ENCODE data around the gene MTUS2. TPM values are rescaled to one million over a fixed set of nuclear protein-coding genes. Genes with fewer than 3 reads are reported as not detected.

Gene MTUS2
- total and polyA plus RNA-seq, 9 of the 15 experiments (the other 6 are each of a cell fraction or from before 2014, with no cell fraction given) = 0.01 to 0.28 (median 0.06) TPM; not detected in 1

DNA sequence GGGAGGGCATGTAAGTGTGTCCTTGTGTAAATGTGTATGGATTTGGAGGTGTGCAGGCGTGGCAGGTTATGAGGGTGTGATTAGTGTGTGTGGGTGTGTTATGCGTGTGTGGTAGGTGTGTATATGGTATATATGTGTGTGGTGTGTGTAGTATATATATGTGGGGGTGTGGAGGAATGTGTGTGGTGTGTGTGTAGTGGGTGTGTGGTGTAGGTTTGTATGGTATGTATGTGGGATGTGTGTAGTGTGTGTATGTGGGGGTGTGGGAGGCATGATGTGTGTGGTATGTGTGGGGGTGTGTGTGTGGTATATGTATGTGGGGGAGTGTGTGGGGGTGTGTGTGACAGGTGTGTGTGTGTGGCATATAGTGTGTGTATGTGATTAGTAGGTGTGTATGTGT, 671.1 kb downstream of the MTUS2 start:
- no peaks in the 10 kb centered on the region for H3K36me3 ChIP-seq (ENCODE audit: control insufficient read depth, insufficient read depth, low read length)
- no peaks in the 10 kb centered on the region for H4K20me1 ChIP-seq (replicated peaks; ENCODE audit: control insufficient read depth, insufficient read depth, low read length)
- ATAC-seq = no peak
- H3K79me2 ChIP-seq (ENCODE audit: control insufficient read depth, insufficient read depth, low read length) = no peaks in the 10 kb centered on the region
- H3K9ac ChIP-seq (ENCODE audit: insufficient read depth in 1 of 2, low read depth in 2 of 2, low read length in 2 of 2) = no peak overlapping the region
- in situ Hi-C loops (cut with MboI) (no loop called here), intact Hi-C loops (cut with micrococcal nuclease) (no loop called here)
- no peak overlapping the region for H3K4me3 ChIP-seq
- no peak for DNase-seq (ENCODE audit: extremely low read depth in 1 of 4, low spot score in 3 of 4)
- ChIA-PET POLR2A (no interaction called here), CTCF (ENCODE audit: low intra/inter-chr PET ratio) (no interaction called here)
- WGBS (ENCODE audit: insufficient coverage, low coverage, missing lambda C conversion rate) = 0% methylated on average over 2 of the region's 2 CpGs
- FAIRE-seq = no peak
- H3K4me2 ChIP-seq (ENCODE audit: insufficient read depth, low read length) = no peak overlapping the region
- peaks cover 12 to 35% of the 10 kb centered on the region in 2 experiments; a peak in 4 of 5 replicates for H3K27me3 ChIP-seq (ENCODE audit: control insufficient read depth in 2 of 2, insufficient read depth in 2 of 2, low read length in 2 of 2)
- BruUV-seq (replicated peaks) = no TSS peak
- H3K9me1 ChIP-seq (ENCODE audit: control insufficient read depth, insufficient read depth, low read length) = no peaks in the 10 kb centered on the region
- no peaks in the 10 kb centered on the region for H3K9me3 ChIP-seq (replicated peaks; ENCODE audit: control insufficient read depth, insufficient read depth, low read depth, low read length)
- H3K4me1 ChIP-seq (replicated peaks in 1 of 2; ENCODE audit: control insufficient read depth in 2 of 2, insufficient read depth in 2 of 2, low read length in 2 of 2) = no peaks in the 10 kb centered on the region
- no peak overlapping the region for H2AFZ ChIP-seq (ENCODE audit: low read depth, low read length)
- H3K27ac ChIP-seq (ENCODE audit: extremely low read depth, low read depth, low read length) = no peak overlapping the region
- no peak for TF ChIP-seq EHMT2 (IDR thresholded peaks at IDR 0.05)
- TF ChIP-seq, protein P1, sequence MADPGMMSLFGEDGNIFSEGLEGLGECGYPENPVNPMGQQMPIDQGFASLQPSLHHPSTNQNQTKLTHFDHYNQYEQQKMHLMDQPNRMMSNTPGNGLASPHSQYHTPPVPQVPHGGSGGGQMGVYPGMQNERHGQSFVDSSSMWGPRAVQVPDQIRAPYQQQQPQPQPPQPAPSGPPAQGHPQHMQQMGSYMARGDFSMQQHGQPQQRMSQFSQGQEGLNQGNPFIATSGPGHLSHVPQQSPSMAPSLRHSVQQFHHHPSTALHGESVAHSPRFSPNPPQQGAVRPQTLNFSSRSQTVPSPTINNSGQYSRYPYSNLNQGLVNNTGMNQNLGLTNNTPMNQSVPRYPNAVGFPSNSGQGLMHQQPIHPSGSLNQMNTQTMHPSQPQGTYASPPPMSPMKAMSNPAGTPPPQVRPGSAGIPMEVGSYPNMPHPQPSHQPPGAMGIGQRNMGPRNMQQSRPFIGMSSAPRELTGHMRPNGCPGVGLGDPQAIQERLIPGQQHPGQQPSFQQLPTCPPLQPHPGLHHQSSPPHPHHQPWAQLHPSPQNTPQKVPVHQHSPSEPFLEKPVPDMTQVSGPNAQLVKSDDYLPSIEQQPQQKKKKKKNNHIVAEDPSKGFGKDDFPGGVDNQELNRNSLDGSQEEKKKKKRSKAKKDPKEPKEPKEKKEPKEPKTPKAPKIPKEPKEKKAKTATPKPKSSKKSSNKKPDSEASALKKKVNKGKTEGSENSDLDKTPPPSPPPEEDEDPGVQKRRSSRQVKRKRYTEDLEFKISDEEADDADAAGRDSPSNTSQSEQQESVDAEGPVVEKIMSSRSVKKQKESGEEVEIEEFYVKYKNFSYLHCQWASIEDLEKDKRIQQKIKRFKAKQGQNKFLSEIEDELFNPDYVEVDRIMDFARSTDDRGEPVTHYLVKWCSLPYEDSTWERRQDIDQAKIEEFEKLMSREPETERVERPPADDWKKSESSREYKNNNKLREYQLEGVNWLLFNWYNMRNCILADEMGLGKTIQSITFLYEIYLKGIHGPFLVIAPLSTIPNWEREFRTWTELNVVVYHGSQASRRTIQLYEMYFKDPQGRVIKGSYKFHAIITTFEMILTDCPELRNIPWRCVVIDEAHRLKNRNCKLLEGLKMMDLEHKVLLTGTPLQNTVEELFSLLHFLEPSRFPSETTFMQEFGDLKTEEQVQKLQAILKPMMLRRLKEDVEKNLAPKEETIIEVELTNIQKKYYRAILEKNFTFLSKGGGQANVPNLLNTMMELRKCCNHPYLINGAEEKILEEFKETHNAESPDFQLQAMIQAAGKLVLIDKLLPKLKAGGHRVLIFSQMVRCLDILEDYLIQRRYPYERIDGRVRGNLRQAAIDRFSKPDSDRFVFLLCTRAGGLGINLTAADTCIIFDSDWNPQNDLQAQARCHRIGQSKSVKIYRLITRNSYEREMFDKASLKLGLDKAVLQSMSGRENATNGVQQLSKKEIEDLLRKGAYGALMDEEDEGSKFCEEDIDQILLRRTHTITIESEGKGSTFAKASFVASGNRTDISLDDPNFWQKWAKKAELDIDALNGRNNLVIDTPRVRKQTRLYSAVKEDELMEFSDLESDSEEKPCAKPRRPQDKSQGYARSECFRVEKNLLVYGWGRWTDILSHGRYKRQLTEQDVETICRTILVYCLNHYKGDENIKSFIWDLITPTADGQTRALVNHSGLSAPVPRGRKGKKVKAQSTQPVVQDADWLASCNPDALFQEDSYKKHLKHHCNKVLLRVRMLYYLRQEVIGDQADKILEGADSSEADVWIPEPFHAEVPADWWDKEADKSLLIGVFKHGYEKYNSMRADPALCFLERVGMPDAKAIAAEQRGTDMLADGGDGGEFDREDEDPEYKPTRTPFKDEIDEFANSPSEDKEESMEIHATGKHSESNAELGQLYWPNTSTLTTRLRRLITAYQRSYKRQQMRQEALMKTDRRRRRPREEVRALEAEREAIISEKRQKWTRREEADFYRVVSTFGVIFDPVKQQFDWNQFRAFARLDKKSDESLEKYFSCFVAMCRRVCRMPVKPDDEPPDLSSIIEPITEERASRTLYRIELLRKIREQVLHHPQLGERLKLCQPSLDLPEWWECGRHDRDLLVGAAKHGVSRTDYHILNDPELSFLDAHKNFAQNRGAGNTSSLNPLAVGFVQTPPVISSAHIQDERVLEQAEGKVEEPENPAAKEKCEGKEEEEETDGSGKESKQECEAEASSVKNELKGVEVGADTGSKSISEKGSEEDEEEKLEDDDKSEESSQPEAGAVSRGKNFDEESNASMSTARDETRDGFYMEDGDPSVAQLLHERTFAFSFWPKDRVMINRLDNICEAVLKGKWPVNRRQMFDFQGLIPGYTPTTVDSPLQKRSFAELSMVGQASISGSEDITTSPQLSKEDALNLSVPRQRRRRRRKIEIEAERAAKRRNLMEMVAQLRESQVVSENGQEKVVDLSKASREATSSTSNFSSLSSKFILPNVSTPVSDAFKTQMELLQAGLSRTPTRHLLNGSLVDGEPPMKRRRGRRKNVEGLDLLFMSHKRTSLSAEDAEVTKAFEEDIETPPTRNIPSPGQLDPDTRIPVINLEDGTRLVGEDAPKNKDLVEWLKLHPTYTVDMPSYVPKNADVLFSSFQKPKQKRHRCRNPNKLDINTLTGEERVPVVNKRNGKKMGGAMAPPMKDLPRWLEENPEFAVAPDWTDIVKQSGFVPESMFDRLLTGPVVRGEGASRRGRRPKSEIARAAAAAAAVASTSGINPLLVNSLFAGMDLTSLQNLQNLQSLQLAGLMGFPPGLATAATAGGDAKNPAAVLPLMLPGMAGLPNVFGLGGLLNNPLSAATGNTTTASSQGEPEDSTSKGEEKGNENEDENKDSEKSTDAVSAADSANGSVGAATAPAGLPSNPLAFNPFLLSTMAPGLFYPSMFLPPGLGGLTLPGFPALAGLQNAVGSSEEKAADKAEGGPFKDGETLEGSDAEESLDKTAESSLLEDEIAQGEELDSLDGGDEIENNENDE (IDR thresholded peaks at IDR 0.05; ENCODE audit: low read depth, low read length) = no peak
- no peak for TF ChIP-seq MYNN (IDR thresholded peaks at IDR 0.05)
- TF ChIP-seq MYNN (CRISPR knock-in tag; IDR thresholded peaks at IDR 0.05) = no peak
- TF ChIP-seq, protein P2, sequence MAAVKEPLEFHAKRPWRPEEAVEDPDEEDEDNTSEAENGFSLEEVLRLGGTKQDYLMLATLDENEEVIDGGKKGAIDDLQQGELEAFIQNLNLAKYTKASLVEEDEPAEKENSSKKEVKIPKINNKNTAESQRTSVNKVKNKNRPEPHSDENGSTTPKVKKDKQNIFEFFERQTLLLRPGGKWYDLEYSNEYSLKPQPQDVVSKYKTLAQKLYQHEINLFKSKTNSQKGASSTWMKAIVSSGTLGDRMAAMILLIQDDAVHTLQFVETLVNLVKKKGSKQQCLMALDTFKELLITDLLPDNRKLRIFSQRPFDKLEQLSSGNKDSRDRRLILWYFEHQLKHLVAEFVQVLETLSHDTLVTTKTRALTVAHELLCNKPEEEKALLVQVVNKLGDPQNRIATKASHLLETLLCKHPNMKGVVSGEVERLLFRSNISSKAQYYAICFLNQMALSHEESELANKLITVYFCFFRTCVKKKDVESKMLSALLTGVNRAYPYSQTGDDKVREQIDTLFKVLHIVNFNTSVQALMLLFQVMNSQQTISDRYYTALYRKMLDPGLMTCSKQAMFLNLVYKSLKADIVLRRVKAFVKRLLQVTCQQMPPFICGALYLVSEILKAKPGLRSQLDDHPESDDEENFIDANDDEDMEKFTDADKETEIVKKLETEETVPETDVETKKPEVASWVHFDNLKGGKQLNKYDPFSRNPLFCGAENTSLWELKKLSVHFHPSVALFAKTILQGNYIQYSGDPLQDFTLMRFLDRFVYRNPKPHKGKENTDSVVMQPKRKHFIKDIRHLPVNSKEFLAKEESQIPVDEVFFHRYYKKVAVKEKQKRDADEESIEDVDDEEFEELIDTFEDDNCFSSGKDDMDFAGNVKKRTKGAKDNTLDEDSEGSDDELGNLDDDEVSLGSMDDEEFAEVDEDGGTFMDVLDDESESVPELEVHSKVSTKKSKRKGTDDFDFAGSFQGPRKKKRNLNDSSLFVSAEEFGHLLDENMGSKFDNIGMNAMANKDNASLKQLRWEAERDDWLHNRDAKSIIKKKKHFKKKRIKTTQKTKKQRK (IDR thresholded peaks at IDR 0.05; ENCODE audit: borderline replicate concordance, low read depth, low read length) = no peak
- TF ChIP-seq GABPB1 (CRISPR knock-in tag; IDR thresholded peaks at IDR 0.05) = no peak
- no peak for TF ChIP-seq EP400 (IDR thresholded peaks at IDR 0.05)
- TF ChIP-seq GATAD2B (IDR thresholded peaks at IDR 0.05; ENCODE audit: borderline replicate concordance) = no peak
- TF ChIP-seq GABPB2 (CRISPR knock-in tag; conservative IDR thresholded peaks at IDR 0.05) = no peak
- TF ChIP-seq SMAD1 (IDR thresholded peaks at IDR 0.05; ENCODE audit: low read depth, low read length, partially characterized antibody) = no peak

Measured in K562 (cell line).